Hypothalamus (tissue), 51 donors: ENCODE measurements around the gene LRRC14B.
A peak's percentile ranks its signal among the peaks of the same experiment; 100 is the strongest.

Source experiments
- DNase-seq, 51 donors: peaks; one replicate each; lab custom pipeline; 2025; lab: John Stamatoyannopoulos, UW

LRRC14B gene

DNA sequence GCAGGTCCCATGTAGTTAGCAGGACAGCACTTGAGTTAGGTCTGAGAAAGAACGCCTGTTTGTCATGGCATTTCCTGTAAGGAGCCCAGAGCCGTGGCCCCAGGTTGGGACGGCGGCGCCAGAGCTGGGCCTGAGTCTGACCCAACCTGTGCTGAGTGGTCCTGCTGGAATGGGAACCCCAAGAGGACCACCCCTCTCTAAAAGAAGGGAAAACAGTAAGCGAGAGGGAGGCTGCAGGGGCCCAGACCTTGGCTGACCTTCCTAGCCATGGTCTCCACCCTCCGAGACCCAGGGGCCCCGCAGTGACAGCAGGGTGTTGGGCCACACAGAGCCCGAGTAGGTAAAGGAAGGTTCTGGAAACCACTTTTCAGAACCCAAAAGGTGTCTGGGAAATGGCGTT, 1.8 kb upstream of the LRRC14B start:
- no peak for DNase-seq

DNA sequence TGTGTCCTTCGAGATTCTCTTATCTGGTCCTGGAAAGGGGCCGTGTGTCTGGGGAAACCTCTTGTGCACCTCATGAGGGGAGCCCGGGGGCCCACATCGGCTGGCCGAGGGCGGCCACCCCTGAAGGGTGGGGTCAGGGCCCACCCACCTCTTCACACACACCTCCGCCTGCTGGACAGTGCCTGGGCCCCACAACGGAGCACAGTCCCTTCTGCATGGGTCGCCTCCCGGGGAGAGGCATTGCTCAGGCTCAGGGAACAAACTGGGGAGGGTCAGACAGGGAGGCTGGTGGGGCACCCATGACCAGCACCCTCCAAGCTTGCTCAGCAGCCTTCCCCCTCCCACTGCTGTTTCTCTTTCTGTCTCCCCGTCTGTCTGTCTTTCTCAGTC, 1.3 kb upstream of the LRRC14B start:
- DNase-seq, result no peak

DNA sequence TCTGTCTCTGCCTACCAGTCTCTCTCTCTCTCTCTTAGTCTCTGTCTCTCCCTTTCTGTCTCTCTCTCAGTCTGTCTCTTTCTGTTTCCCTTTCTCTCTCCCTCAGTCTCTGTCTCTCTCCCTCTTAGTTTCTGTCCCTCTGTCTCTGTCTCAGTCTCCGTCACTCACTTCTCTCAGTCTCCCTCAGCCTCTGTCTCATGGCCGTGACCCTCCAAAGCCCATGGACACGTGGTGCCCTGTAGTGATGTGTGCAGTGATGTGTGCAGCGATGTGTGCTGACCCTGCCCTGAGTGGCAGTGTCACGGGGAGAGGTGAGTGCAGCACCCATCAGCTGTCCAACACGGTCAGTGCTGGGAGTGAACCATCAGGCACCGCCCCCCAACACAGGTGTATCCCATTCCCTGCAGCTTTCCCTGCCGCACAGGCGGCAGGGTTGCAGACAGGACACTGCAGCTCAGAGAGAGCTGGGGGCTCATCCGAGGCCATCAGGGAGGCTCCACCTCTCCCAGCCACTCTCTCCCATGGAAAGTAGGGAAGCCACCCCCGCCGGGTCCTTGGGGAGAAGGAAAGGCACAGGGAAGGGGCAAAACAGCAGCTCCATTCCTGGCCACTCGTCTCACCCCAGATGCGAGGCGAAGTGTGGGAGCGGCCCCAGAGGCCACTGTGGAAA, 794 bp upstream of the LRRC14B start:
- DNase-seq, result no peak

DNA sequence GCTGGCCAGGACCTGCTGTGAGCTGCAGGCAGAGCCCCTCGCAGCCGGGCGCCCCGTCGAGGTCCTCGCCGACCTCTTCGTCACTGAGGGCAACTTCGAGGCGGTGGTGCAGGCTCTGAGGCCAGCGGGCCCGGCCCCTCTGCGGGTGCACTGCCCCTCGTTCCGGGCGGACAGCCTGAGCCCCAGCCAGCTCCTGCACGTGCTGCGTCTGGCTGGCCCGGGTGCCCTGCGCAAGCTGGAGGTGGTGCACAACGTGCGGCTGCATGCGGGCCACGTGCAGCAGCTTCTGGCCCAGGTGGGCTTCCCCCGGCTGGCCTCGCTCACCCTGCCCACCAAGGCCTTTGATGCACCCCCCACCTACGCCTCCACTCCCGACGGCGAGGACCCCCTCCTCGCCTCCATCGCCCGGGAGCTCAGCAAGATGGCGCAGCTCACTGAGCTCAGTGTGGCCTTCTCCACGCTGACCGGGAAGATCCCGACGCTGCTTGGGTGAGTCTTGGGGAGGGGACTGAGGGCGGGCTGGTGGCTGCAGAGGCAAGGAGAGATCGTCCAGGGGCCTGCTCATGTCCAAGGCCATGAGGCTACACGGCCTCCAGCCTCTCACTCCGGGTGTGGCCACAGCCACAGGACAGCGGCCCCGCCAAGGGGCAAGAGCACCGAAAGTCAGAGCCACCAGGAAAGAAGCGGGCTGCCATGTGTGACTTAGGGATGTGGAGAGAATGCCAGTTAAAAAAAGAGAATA, 825 bp downstream of the LRRC14B start:
- no peak for DNase-seq

DNA sequence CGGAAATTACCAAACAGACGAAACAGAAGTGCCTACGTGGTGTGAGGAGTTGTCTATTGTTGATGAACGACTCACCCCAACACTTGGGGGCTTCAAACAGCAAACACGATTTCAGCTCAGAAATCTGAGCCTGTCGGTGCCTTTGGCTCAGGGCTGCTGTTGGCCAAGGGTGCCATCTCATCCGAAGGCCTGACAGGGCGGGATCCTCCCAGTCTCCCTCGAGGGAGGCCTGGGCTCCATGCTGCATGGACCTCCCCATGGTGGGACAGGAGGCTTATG, 1.3 kb downstream of the LRRC14B start:
- no peak for DNase-seq

DNA sequence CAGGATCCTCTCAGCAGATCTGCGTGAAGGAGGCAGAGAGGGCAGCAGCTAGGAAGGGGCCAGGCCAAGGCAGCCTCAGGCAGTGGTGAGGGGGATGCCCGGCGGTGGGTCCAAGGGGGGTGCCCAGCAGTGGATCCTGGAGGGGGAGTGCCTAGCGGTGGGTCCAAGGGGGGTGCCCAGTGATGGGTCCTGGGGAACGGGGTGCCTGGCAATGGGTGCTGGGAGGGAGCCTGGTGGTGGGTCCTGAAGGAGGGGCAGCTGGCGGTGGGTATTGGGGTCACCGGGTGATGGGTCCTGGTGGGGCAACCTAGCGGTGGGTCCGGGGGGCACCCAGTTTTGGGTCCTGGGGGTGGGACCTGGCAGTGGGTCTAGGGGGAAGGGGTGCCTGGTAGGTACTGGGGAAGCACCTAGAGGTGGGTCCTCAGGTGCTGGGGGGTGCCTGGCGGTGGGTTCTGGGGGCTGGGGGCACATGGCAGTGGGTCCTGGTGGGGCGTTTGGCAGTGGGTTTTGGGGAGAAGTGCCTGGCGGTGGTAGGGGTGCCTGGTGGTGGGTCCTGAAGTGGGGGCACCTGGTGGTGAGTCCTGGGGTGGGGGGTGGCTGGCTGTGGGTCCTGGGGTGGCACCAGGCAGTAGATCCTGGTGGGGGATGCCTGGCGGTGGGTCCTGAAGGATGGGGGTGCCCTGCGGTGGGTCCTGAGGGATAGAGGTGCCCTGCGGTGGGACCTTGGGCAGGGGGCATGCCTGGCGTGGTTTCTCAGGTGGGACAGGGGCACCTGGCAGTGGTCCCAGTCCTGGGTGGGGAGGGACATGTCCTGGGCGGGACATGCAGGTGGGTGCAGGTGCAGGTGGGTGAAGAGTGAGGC, 1.9 kb downstream of the LRRC14B start:
- no peak for DNase-seq

DNA sequence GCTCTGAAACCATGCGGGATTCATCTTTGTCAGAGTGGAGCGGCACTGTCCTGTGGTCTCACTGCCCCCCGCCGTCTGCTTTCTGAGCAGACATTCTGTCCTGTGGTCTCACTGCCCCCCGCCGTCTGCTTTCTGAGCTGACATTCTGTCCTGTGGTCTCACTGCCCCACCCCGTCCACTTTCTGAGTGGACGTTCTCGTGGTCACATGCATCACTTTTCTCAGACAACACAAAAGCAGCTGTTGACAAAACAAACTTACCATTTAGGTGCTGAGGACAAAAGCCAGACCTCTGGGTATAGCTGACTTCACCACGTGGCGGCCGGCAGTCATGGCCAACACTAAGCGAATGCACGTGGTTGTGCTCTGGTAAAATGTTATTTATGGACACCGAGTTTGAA, 2.8 kb downstream of the LRRC14B start:
- no peak for DNase-seq

DNA sequence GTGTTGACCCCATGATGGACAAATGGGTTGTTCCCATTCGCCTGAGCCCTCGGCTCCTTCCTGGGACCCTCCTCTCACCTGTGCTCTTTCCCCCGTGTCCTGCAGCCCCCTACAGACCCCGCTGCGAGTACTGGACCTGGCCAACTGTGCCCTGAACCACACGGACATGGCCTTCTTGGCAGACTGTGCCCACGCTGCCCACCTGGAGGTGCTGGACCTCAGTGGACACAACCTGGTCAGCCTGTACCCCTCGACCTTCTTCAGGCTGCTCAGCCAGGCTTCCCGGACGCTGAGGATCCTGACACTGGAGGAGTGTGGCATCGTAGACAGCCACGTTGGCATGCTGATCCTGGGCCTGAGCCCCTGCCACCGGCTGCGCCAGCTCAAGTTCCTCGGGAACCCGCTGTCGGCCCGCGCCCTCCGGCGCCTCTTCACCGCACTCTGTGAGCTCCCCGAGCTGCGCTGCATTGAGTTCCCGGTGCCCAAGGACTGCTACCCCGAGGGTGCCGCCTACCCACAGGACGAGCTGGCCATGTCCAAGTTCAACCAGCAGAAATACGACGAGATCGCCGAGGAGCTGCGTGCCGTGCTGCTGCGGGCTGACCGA, 3.4 kb downstream of the LRRC14B start:
- DNase-seq, result no peak

DNA sequence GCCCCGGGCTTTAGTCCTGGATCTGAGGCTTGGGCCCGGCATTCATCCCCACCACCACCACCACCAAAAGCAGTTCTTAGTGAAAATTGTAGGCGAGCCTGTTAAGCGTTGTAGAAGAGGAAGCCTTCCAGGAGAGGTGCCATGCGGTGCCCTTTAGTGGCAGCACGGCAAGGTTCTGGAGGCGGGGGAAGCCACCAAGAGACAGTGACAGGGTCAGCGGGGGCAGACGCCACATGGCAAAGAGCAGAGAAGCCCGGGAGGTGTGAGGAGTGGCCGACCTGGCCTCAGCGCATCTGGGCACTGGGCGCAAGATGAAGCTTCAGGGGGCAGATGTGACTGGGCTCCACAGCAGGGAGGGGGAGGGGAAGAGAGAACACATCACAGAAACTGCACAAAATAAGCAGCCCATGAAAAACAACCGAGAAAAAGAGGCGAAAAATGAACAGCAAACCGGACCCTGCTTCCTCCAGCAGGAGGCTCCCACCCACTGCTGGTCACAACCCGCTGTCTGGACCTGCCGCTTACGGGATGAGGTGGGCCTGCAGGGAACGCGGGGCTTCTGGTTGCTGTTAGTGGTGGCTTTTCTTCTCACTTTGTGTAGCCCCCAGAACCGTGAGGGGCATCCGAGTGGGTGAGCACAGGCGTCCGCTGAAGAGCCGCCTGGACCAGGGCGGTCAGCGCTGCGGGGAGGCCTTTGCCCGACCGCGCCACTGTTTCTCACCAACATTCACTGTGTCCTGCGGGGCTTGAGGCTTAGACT, 4.3 kb downstream of the LRRC14B start:
- DNase-seq, result no peak

DNA sequence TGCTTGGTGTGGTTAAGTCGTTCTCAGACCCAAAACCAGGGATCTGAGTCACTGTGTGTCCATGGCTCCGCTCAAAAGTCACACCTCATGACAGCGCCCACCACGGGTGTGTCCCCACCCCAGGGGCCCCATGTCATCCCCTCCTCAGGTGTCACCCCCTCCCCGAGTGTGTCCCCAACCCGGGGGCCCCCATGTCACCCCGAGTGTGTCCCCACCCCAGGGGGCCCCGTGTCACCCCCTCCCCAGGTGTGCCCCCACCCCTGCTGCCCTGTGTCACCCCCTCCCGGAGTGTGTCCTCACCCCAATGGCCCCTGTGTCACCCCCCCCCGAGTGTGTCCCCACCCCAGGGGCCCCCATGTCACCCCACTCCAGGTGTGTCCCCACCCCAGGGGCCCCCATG, 5.1 kb downstream of the LRRC14B start:
- DNase-seq, result no peak

DNA sequence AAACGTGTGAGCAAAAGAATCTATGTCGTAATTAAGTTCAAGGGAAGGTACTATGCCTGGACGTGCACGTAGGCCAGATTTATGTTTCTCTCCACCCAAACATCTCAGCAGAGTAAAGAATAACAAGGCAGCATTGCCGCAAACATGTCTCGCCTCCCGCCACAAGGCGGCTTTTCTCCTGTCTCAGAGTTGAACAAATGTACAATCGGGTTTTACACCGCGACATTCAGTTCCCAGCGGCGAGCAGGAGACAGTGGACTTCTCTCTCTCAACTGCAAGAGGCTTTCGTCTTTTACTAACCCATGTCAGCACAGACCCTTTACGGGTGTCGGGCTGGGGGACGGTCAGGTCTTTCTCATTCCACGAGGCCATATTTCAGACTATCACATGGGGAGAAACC, 5.7 kb downstream of the LRRC14B start:
- DNase-seq, result peak in 12 of 51 donors; percentile 2 to 46 (median 12)

DNA sequence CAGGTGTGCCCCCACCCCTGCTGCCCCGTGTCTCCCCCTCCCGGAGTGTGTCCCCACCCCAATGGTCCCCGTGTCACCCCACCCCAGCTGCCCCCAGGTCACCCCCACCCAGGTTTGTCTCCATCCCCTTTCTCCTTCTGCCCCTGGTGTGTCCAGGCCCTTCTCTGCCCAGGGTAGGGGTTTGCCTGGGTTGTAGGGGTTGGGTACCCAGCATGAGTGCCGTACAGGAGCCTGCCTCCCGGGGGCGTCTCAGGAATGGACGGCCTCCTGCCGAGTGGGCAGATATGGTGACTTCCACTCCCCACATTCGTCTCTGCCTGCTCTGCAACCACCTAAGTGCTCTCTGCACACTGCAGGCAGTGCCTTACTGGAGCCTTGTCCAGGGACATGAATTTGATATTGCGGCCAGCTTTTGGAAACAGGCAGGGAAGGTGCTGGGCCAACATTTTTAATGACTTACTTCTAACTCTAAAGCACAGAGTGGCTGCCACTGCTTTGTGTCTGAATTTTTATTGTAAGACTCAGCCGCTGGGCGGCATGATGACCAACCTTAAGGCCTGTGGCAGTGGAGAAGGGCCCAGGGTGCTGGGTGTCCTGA, 6.7 kb downstream of the LRRC14B start:
- no peak for DNase-seq

DNA sequence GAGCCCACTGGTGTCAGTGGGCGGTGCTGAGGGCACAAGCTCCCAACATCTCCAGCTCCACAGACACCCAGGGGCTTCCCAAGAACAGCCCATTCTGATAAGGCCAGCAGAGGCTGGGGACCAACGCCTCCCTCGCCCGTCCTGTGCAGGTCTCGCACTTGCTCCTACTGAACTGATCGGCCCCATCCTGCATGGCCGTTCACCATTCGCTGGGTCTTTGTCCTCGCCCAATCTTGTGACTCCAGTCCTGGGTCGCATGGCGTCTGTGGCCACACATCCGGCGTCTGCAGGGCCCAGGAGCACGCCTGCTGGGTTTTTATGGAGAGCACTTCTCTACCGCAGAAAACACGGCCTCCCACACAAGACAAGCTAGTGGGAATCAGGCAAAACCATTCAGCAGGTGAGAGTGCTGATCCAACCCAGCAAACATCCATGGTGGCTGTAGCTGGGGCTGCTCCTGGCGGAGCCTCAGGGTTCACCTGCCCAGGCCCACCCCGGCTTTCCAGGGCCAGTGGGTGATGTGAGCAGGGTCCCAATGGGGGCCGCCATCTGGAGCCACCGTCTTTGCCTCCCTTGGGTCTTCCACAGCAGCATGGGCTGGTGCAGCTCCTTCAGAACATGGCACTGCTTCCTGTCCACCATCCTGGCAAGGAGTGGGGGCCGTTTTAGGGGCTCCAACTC, 7.4 kb downstream of the LRRC14B start:
- DNase-seq, result no peak

DNA sequence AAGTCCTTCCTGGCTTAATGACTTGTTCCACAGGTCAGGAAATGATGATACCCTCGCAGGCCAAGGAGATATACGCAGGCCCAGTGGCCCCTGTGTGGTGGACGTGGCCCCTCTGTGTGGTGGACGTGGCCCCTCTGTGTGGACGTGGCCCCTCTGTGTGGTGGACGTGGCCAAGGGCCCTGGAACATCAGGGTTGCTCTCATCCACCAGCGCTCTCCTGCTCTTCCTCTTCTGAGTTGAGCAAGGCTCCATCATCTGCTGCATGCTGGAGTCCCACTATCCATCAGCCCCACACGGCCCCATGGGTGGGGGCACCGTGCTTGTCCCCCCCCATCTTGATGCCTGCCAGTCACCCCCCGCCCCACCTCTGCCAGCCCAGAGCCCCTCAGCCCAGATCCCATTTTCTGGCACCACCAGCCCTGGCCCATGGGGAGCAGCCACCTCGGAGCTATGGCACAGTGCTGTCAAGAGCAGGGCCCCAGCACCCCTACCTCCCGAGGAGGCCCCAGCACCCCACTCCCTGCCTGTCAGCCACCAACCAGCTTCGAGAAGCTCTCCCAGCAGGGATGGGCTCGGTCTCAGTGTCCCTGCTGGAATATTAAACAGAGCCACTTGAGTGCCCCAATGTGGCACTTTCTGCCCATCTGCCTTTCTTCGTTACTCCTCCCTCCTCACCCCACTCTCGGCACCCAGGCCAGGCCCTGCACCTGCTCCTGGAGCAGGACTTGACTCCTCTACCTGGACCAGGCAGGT, 8.1 kb downstream of the LRRC14B start:
- DNase-seq, result no peak

DNA sequence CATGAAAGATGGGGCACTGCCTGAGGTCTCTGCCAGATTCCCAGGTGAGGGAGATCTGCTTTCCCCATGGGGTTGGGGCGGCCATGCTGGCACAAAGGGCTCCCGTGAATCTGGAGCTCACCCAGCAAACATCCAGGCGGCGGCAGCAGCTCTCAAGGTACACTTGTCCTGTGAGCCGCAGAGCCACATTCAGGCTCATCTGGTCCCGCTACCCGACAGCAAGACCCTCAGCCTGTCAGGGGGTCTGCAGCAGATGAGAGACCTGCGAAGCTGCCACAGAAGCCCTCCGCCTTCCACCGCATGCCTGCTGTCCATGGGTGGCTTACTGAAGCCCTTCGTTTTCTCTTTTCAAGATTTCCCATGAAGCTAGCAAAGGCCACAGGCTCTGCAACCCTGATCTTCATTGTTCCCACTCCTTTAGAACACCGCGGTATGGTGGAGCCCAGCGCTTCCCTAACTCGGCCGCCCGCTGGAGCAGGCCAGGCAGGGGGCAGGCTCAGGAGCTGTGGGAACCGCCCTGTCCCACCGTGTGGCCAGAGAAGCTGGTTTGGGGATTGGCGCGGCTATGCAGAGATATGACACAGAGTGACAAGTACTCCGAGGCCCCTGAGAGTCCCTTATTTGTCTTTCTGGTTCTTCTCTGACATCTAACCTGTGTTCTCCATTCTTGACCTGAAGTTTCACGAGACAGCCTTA, 8.8 kb downstream of the LRRC14B start:
- DNase-seq, result no peak

DNA sequence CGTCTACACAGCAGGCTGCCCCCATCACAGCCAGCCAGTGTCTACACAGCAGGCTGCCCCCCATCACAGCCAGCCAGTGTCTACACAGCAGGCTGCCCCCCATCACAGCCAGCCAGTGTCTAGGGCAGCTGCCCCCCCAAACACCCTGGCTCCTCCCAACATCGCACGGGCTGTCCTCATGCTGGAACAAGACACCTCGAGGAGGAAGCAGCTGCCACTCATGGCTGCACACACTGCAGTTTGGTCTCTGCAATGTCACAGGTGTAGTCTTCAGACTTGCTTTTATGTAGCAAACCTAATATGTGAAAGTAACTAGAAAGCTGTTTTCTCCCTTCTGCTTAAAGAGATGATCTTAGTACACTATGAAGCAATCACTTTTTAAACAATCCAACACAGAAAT, 9.7 kb downstream of the LRRC14B start:
- no peak for DNase-seq

DNA sequence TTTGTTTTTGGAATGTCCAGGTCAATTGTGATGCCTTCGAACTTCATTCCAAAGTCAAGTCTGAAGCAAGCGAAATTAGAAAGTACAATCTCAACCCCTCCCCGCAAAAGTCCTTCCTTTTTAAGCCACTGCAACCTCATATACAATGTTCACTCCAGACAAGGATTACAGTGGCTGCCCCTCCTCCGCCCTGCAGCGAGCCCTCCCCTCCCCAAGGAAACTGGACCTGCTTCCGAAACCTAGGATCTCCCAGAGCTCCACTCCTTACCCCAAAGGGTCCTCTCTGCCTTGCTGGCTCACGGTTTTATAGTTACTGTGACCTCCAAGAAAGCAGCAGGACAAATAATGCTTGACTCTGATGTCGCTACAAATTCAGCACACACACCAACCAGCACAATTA, 10.4 kb downstream of the LRRC14B start:
- no peak for DNase-seq

DNA sequence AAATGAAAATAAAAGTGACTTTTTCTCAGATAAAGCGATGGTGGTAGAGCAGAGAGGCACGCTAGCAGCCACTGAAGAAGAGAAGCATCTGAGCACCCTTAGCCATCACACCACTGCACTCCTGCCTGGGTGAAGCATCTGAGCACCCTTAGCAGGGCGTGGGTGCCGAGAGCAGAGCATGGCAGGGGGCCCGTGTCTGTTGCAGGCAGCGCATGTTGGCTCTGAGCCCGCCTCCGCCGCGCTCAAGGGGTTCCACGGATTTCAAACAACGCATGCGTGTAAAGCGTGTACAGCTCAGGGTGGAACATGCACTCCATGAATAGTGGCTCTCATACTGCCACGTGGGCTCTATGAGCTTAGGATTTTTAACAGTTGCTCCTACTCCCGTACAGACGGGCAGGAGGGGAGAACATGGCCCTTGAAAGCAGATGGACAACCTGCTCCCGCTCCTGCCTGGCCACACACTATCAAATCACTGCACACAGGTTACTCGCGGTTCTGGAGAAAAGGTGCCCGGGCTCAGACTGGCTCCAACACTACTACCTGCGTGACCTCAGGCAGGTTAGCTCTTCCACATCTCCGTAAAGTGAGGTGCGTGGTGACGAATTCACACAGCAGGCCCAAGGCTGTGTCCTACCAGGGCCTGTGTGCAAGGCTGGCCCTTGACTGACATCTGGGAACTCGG, 12.1 kb downstream of the LRRC14B start:
- no peak for DNase-seq
